GM12873 (cell line): ENCODE data around the gene FAAP100.

Source experiments
- TF ChIP-seq, protein P1 (sequence below): IDR thresholded peaks from 2 replicates; pipeline ENCODE4 v1.5.1; 2012; ENCODE audit warnings: low read depth, mild to moderate bottlenecking, moderate library complexity, low read length, control low read depth; ENCODE audit not compliant: insufficient read depth; ENCODE audit errors: missing control alignments

Gene FAAP100

DNA sequence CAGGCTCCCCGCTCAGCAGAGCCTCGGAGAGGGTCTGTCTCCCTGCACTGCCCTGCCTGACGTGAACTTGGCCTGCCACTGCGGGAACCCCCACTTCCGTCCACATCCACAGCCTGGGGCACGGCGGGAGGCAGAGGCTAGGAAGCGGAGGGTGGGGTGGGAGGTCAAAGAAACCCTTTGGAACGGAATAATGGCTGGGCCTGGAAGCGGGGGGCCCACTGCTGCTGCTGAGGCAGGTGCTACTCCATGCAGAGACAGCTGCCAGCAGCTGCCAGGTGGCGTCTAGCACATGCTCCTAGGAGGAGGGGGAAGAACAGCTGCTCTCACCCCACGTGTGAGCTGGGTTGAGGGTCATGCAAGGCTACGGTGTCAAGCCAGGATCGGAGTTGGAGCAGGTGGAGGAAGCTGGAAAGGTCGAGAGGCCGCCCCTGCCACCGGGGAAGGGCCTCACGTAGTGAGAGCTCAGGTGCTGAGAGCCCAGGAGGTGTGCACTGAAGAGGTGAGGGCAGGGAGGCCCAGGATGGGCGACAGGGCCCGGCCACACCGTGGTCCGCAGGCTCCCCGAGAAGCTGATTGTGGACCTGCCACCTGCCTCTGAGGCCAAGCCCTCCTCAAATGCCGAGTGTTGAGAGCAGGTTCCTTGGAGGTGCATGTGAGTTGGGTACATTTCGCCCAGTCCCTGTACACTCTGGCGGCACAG, 14.1 kb downstream of the FAAP100 start:
- TF ChIP-seq, protein P1, sequence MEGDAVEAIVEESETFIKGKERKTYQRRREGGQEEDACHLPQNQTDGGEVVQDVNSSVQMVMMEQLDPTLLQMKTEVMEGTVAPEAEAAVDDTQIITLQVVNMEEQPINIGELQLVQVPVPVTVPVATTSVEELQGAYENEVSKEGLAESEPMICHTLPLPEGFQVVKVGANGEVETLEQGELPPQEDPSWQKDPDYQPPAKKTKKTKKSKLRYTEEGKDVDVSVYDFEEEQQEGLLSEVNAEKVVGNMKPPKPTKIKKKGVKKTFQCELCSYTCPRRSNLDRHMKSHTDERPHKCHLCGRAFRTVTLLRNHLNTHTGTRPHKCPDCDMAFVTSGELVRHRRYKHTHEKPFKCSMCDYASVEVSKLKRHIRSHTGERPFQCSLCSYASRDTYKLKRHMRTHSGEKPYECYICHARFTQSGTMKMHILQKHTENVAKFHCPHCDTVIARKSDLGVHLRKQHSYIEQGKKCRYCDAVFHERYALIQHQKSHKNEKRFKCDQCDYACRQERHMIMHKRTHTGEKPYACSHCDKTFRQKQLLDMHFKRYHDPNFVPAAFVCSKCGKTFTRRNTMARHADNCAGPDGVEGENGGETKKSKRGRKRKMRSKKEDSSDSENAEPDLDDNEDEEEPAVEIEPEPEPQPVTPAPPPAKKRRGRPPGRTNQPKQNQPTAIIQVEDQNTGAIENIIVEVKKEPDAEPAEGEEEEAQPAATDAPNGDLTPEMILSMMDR: no peak

DNA sequence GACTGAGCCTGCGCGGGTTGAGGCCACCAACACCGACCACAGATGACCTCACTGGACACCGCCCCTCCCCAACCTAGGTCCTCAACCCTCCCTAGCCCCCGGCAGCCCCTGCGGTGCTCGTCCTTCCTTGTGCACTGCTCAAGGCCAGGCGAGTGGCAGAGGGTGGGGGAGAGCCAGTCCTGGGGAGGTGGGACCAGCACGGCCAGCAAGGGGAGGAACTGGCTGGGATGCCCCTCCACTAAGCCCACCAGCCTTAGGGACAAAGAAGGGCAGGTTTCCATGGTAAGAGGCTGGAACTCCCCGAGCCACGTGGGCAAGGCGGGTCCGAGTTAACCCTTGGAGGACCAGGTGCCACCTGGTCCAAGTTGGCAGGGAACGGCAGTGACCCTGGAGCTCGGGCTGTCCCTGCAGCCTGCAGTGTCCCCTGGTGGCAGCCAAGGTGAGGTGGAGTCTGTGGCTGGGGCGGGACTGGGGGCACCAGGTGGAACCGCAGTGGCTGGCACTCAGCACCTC, 14.8 kb downstream of the FAAP100 start:
- TF ChIP-seq, protein P1: peak; percentile 74

DNA sequence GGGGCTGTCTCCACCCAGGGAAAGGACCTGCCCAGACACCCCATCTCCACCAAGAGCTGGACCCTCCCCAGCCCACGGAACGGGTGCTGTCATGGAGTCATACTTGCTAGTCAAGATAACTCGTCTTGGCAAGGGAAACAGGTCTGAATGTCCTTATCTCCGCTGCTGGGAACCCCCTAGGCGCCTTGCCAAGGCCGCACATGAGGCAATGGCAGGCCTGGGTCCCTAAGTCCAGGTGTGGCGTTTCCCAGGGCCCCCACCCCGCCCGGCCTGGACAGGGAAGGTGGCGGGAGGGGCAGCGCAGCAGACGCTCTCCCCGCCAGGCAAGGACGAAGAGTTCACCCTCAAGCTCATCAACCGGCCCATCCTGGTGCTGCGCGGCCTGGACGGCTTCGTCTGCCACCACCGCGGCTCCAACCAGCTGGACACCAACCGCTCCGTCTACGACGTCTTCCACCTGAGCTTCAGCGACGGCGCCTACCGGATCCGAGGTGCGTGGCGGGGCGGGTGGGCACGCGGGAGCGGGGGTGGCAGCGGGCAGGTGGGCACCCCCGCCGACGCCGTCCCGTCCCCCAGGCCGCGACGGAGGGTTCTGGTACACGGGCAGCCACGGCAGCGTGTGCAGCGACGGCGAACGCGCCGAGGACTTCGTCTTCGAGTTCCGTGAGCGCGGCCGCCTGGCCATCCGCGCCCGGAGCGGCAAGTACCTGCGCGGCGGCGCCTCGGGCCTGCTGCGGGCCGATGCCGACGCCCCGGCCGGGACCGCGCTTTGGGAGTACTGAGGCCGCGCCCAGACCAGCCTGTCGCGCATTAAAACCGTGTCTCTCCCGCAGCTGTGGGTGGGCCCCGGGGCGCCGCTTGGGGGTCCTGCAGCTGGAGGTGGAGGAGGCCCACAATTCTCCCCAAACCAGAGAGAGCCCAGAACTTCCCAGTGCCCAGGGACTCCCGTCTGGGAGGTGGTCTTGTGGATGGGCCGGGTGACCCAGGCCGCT, 15.6 kb downstream of the FAAP100 start:
- TF ChIP-seq, protein P1: no peak

DNA sequence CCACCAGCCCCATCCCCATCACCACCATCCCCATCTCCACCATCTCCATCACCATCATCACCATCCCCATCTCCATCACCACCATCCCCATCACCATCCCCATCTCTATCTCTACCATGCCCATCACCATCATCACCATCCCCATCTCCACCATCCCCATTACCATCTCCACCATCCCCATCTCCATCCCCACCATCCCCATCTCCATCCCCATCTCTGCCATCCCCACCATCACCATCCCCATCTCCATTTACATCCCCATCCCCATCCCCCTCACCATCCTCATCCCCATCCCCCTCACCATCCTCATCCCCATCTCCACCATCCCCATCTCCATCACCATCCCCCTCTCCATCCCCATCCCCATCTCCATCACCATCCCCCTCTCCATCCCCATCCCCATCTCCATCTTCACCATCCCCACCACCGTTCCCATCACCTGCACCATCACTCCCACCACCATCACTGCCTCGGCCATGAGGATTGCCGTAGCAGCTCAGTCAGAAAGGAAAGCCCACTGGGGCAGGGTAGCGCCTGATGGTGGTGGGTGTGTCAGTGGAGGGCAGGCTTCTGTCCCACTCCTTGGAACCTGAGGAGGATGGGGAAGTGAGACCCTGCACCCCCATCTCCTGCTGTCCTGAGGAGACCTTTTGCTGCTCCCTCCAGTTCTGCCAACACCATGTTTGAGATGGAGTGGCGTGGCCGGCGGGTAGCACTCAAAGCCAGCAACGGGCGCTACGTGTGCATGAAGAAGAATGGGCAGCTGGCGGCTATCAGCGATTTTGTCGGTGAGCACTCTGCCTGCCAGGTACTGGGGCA, 16.5 kb downstream of the FAAP100 start:
- TF ChIP-seq, protein P1: no peak

DNA sequence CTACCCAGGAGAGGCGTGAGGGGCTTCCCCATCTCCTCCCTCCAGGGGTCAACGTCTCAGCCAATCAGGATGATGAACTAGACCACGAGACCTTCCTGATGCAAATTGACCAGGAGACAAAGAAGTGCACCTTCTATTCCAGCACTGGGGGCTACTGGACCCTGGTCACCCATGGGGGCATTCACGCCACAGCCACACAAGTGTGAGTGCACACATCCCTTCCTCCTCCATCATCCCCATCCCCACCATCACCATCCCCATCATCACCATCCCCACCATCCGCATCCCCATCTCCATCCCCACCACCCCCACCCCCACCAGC, 17.2 kb downstream of the FAAP100 start:
- TF ChIP-seq, protein P1: no peak

DNA sequence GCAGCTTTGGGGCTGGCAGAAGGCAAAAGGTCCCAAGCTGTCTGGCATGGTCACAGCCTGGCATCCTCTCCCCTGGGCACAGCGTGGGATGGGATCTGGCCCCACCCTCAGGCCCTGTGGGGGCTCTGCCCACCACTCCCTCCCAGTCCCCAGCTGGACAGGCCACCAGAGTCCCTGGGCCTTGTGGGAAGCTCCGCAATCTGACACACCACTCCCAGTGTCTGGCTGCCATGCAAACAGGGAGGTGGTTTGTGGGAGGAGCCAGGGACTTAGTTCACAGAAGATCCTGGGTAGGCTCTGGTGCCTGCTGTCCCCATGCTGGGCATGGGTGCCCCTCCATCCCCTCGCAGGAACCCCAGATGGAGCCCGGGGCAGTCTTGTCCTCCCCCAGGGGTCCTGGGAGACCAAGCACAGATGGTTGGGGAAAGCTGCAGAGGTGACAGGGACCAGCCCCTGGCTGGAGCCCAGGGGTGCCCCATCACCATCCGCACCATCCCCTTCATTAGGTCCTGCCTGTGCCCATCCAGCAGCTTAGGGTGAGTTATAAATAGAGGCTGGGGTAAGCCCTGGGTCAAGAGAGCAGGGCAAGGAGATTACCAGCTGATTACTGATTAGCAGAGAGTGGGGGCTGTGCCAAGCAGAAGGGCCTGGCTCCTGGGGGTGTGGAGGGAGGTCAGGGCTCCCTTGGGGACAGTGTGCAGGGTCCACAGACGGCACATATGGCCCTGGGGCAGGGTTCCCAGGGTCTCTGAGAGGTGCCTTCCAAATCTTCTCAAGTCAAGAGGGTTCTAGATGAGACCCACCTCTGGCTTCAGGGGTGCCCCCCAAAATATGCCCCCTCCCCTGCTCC, 17.8 kb downstream of the FAAP100 start:
- TF ChIP-seq, protein P1: no peak
